EL (cell line): ENCODE measurements around the gene RAB21.

Experiments
- DNase-seq: peaks from one replicate; pipeline ENCODE4 v3.0.0-alpha.2; 2016

Gene RAB21

GRCh38 chr12:71754461-71755145, at the start of gene RAB21:
TSS of gene RAB21 (plus strand) at chr12:71754863. CDS start at chr12:71755130, 267 bp downstream.
- peak; percentile 98 for DNase-seq

- DNase-seq: no peak
Observed at GRCh38 chr12:71704920-71705319, 49.7 kb upstream of the RAB21 start.

- DNase-seq: peak; percentile 12
Observed at GRCh38 chr12:71708658-71709057, 46.0 kb upstream of the RAB21 start.

GRCh38 chr12:71710276-71711125, 44.2 kb upstream of the RAB21 start:
- peak; percentile 92 for DNase-seq

GRCh38 chr12:71718611-71719010, 36.1 kb upstream of the RAB21 start:
- DNase-seq: no peak

- no peak for DNase-seq
Observed at GRCh38 chr12:71719647-71720370, 34.9 kb upstream of the RAB21 start.

GRCh38 chr12:71721783-71722505, 32.7 kb upstream of the RAB21 start:
- DNase-seq: no peak

- no peak for DNase-seq
Observed at GRCh38 chr12:71725011-71725410, 29.7 kb upstream of the RAB21 start.

GRCh38 chr12:71726548-71726947, 28.1 kb upstream of the RAB21 start:
- no peak for DNase-seq

- no peak for DNase-seq
Observed at GRCh38 chr12:71727958-71728357, 26.7 kb upstream of the RAB21 start.

GRCh38 chr12:71730936-71731335, 23.7 kb upstream of the RAB21 start:
- DNase-seq: peak; percentile 57

GRCh38 chr12:71731439-71732356, 23.0 kb upstream of the RAB21 start:
- peak; percentile 90 for DNase-seq

GRCh38 chr12:71732357-71732712, 22.3 kb upstream of the RAB21 start:
- DNase-seq: no peak

GRCh38 chr12:71737197-71737596, 17.5 kb upstream of the RAB21 start:
- no peak for DNase-seq

GRCh38 chr12:71742998-71743397, 11.7 kb upstream of the RAB21 start:
- no peak for DNase-seq

- DNase-seq: no peak
Observed at GRCh38 chr12:71744522-71745300, 10.0 kb upstream of the RAB21 start.

GRCh38 chr12:71746974-71747611, 7.6 kb upstream of the RAB21 start:
- peak; percentile 67 for DNase-seq

- no peak for DNase-seq
Observed at GRCh38 chr12:71748081-71748850, 6.4 kb upstream of the RAB21 start.

- no peak for DNase-seq
Observed at GRCh38 chr12:71749666-71750065, 5.0 kb upstream of the RAB21 start.

GRCh38 chr12:71752891-71753290, 1.8 kb upstream of the RAB21 start:
- DNase-seq: no peak
